Neural cell (in vitro differentiated cells): Measurements from ENCODE around the gene GPRIN3. TPM values are rescaled to one million over a fixed set of nuclear protein-coding genes. Genes with fewer than 3 reads are reported as not detected.

ENCODE experiments used
- H2AFZ ChIP-seq: fragments of 200-600, 300-800 bp; sonication (generic), shearing (Covaris generic); 2 replicates; pipeline ENCODE4 v1.6.0; 2014; ENCODE audit warnings: low read depth, mild to moderate bottlenecking, antibody characterized with exemption, low read length, moderate library complexity
- H3F3A ChIP-seq: fragments of 200-600 bp; shearing (Covaris generic); 2 replicates; pipeline ENCODE4 v1.6.1; 2016; ENCODE audit warnings: mild to moderate bottlenecking, moderate library complexity, mixed read lengths, antibody characterized with exemption, low read length; ENCODE audit not compliant: insufficient read depth, poor library complexity, severe bottlenecking
- H3K27ac ChIP-seq: fragments of 200-600, 300-800 bp; sonication (generic), shearing (Covaris generic); 2 replicates; pipeline ENCODE4 v1.5.1; 2014; ENCODE audit warnings: mild to moderate bottlenecking, low read length, moderate library complexity
- H3K27me3 ChIP-seq: fragments of 300-800, 200-600 bp; sonication (generic), shearing (Covaris generic); 2 replicates; pipeline ENCODE4 v1.6.0; 2014; ENCODE audit warnings: mild to moderate bottlenecking, low read depth, low read length, moderate library complexity; ENCODE audit not compliant: insufficient read depth
- H3K36me3 ChIP-seq: fragments of 300-800, 200-600 bp; sonication (generic), shearing (Covaris generic); 2 replicates; pipeline ENCODE4 v1.5.1; 2014; ENCODE audit warnings: mild to moderate bottlenecking, antibody characterized with exemption, low read length, moderate library complexity; ENCODE audit not compliant: insufficient read depth
- H3K4me2 ChIP-seq: fragments of 300-800, 200-600 bp; sonication (generic), shearing (Covaris generic); 2 replicates; pipeline ENCODE4 v1.6.0; 2014; ENCODE audit warnings: mild to moderate bottlenecking, low read length
- H3K4me3 ChIP-seq: fragments of 300-800, 200-600 bp; sonication (generic), shearing (Covaris generic); 2 replicates; pipeline ENCODE4 v1.5.1; 2014; ENCODE audit warnings: mild to moderate bottlenecking, low read length, moderate library complexity
- H3K79me2 ChIP-seq: fragments of 200-600 bp; shearing (Covaris generic); replicated peaks from 2 replicates; pipeline ENCODE4 v1.6.0; 2014; ENCODE audit warnings: mild to moderate bottlenecking, low read length, moderate library complexity; ENCODE audit not compliant: insufficient read depth
- H3K9ac ChIP-seq: fragments of 300-800, 200-600 bp; sonication (generic), shearing (Covaris generic); 2 replicates; pipeline ENCODE4 v1.6.1; 2016; ENCODE audit warnings: mild to moderate bottlenecking, low read length, mixed read lengths
- H3K9me2 ChIP-seq: fragments of 200-600 bp; shearing (Covaris generic); 2 replicates; pipeline ENCODE4 v1.6.1; 2016; ENCODE audit warnings: mild to moderate bottlenecking, low read length, mixed read lengths; ENCODE audit not compliant: insufficient read depth
- H3K9me3 ChIP-seq: fragments of 200-600, 300-800 bp; sonication (generic), shearing (Covaris generic); 2 replicates; pipeline ENCODE4 v1.6.1; 2016; ENCODE audit warnings: mild to moderate bottlenecking, mixed run types, low read length, moderate library complexity, mixed read lengths
- H4K20me1 ChIP-seq: fragments of 200-600 bp; shearing (Covaris generic); 2 replicates; pipeline ENCODE4 v1.6.1; 2016; ENCODE audit warnings: mild to moderate bottlenecking, mixed run types; ENCODE audit not compliant: insufficient read depth
- EP300 ChIP-seq: fragments of 450-650 bp; conservative IDR thresholded peaks from 2 replicates; pipeline ENCODE4 v1.6.1; 2014; ENCODE audit warnings: antibody characterized with exemption, mild to moderate bottlenecking, moderate library complexity; ENCODE audit not compliant: poor library complexity, severe bottlenecking
- EZH2 ChIP-seq: fragments of 200-600, 300-800 bp; shearing (Covaris generic), sonication (generic); IDR thresholded peaks from 2 replicates; pipeline ENCODE4 v1.6.1; 2014; ENCODE audit warnings: antibody characterized with exemption, low read length, borderline replicate concordance, mild to moderate bottlenecking; ENCODE audit not compliant: insufficient read depth, poor library complexity, severe bottlenecking
- MXI1 ChIP-seq: fragments of 450-650 bp; conservative IDR thresholded peaks from 2 replicates; pipeline ENCODE4 v1.6.1; 2014; ENCODE audit warnings: antibody characterized with exemption, mild to moderate bottlenecking; ENCODE audit not compliant: poor library complexity, severe bottlenecking
- POLR2AphosphoS5 ChIP-seq: IDR thresholded peaks from 2 replicates; pipeline ENCODE4 v1.6.1; 2012
- RAD21 ChIP-seq: fragments of 450-650 bp; conservative IDR thresholded peaks from 2 replicates; pipeline ENCODE4 v1.6.1; 2014; ENCODE audit warnings: antibody characterized with exemption, mild to moderate bottlenecking, moderate library complexity
- REST ChIP-seq: IDR thresholded peaks from 2 replicates; pipeline ENCODE4 v1.6.1; 2012; ENCODE audit warnings: borderline replicate concordance
- SMC3 ChIP-seq: fragments of 450-650 bp; conservative IDR thresholded peaks from 2 replicates; pipeline ENCODE4 v1.6.1; 2014; ENCODE audit warnings: antibody characterized with exemption, mild to moderate bottlenecking, moderate library complexity; ENCODE audit not compliant: poor library complexity
- TAF1 ChIP-seq: IDR thresholded peaks from 2 replicates; pipeline ENCODE4 v1.6.1; 2012; ENCODE audit warnings: low read depth
- polyA plus RNA-seq: library from polyadenylated mRNA; depleted of rRNA; stranded (reverse); fragments of >200 nt; gene quantifications from 2 replicates; pipeline ENCODE4 v1.2.3, GENCODE V29; 2014
- TF ChIP-seq, protein P1 (sequence below): fragments of 450-650 bp; IDR thresholded peaks from 2 replicates; pipeline ENCODE4 v1.5.1; 2014; ENCODE audit warnings: antibody characterized with exemption, mild to moderate bottlenecking, moderate library complexity; ENCODE audit not compliant: poor library complexity, severe bottlenecking

Gene GPRIN3
- polyA plus RNA-seq, 1 donor from 2014 or later = 7.0 TPM

- H3K9me2 ChIP-seq = no peaks in the 10 kb centered on the region
- H3K27me3 ChIP-seq = no peaks in the 10 kb centered on the region
- H2AFZ ChIP-seq = no peak overlapping the region
- H3K36me3 ChIP-seq = no peaks in the 10 kb centered on the region
- H3K79me2 ChIP-seq = peaks cover 2% of the 10 kb centered on the region
- no peak overlapping the region for H3K4me2 ChIP-seq
- H3F3A ChIP-seq = no peaks in the 10 kb centered on the region
- H3K4me3 ChIP-seq = no peak overlapping the region
- no peaks in the 10 kb centered on the region for H3K9me3 ChIP-seq
- H3K27ac ChIP-seq = no peak overlapping the region
- no peaks in the 10 kb centered on the region for H4K20me1 ChIP-seq
- TF ChIP-seq SMC3 = no peak
- no peak for TF ChIP-seq REST
- no peak for TF ChIP-seq TAF1
- TF ChIP-seq MXI1 = no peak
- TF ChIP-seq, protein P1, sequence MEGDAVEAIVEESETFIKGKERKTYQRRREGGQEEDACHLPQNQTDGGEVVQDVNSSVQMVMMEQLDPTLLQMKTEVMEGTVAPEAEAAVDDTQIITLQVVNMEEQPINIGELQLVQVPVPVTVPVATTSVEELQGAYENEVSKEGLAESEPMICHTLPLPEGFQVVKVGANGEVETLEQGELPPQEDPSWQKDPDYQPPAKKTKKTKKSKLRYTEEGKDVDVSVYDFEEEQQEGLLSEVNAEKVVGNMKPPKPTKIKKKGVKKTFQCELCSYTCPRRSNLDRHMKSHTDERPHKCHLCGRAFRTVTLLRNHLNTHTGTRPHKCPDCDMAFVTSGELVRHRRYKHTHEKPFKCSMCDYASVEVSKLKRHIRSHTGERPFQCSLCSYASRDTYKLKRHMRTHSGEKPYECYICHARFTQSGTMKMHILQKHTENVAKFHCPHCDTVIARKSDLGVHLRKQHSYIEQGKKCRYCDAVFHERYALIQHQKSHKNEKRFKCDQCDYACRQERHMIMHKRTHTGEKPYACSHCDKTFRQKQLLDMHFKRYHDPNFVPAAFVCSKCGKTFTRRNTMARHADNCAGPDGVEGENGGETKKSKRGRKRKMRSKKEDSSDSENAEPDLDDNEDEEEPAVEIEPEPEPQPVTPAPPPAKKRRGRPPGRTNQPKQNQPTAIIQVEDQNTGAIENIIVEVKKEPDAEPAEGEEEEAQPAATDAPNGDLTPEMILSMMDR = no peak
- no peak for TF ChIP-seq EP300
- no peak for TF ChIP-seq EZH2
- no peak for TF ChIP-seq POLR2AphosphoS5
- no peak for TF ChIP-seq RAD21
- H3K9ac ChIP-seq = no peak overlapping the region
These were observed 6.6 kb downstream of the GPRIN3 start for GRCh38 chr4:89301003-89301402.

DNA sequence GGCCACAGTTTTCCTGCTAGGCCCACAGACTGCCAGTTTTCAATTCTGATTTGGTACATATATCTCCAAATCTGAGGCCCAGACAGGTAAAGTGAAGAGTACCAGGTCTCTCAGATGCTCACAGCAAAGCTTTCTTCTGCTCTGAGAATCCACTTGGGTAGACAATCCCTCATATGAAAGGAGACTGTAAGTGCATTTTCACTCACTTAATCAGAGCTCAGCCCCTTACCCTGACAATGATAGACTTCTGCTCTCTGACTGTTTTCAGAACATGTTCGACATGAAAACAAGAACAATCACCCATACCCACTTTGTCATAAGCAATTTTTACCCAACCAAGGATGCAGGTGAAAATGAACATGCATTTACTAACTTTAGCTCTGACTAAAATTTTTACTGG lies 7.1 kb downstream of the GPRIN3 start:
- no peak overlapping the region for H3K27ac ChIP-seq

DNA sequence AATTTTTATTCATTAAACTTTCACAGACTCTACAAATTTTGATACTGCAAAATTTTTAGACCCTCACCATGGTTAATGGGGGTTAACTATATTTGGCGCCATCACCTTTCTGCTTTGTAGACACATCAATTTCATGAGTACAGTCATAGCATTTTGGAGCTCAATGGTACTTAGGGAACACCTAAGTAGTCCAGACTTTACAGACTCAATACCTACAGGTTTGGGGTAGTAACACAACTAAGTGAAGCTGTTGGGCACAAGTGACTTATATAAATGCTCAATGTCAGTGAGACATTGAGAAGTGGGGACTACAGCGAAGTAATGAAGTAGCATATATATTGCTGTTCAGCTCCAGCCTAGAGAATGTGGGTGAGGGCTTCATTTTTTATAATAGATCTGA lies 7.5 kb downstream of the GPRIN3 start:
- H3K4me2 ChIP-seq = no peak overlapping the region

More for the DNA sequence above, 7.1 kb downstream of the GPRIN3 start:
- TF ChIP-seq SMC3 = no peak
- peak; percentile 29 for TF ChIP-seq EP300
- no peaks in the 10 kb centered on the region for H3K27me3 ChIP-seq
- no peaks in the 10 kb centered on the region for H3K9me3 ChIP-seq
- H3F3A ChIP-seq = no peaks in the 10 kb centered on the region
- no peak overlapping the region for H3K9ac ChIP-seq
- H4K20me1 ChIP-seq = no peaks in the 10 kb centered on the region
- no peaks in the 10 kb centered on the region for H3K36me3 ChIP-seq
- no peak overlapping the region for H3K4me2 ChIP-seq
- no peaks in the 10 kb centered on the region for H3K9me2 ChIP-seq
- no peaks in the 10 kb centered on the region for H3K79me2 ChIP-seq
- no peak overlapping the region for H2AFZ ChIP-seq
- H3K4me3 ChIP-seq = no peak overlapping the region

More for the DNA sequence above, 7.5 kb downstream of the GPRIN3 start:
- Histone ChIP-seq H3F3A (no peaks in the 10 kb centered on the region), H3K36me3 (no peaks in the 10 kb centered on the region), H3K27me3 (no peaks in the 10 kb centered on the region), H3K9me3 (no peaks in the 10 kb centered on the region), H3K4me3 (no peak overlapping the region), H3K9ac (no peak overlapping the region), H3K9me2 (no peaks in the 10 kb centered on the region), H3K79me2 (no peaks in the 10 kb centered on the region), H3K27ac (no peak overlapping the region), H2AFZ (no peak overlapping the region), H4K20me1 (no peaks in the 10 kb centered on the region)
- TF ChIP-seq TAF1 (no peak), EP300 (no peak), SMC3 (no peak), POLR2AphosphoS5 (no peak), EZH2 (no peak), REST (no peak), RAD21 (no peak), MXI1 (no peak)
- TF ChIP-seq, protein P1 = no peak
